GM12878 (cell line): ENCODE measurements around the gene MAGIX.

Experiments
- RBBP5 ChIP-seq: fragments of 200-600 bp; sonication (generic); conservative IDR thresholded peaks from 2 replicates; pipeline ENCODE4 v1.6.1; 2016
- RELA ChIP-seq: fragments of 450-650 bp; IDR thresholded peaks from 2 replicates; pipeline ENCODE4 v1.8.0; 2014; ENCODE audit warnings: borderline replicate concordance; ENCODE audit not compliant: partially characterized antibody
- TF ChIP-seq, protein P1 (sequence below), 3 experiments: IDR thresholded peaks in 2 of 3; conservative IDR thresholded peaks in 1 of 3; 2 replicates each; pipeline ENCODE4 v1.5.1; 2011; ENCODE audit warnings: low read depth in 3 of 3, low read length in 3 of 3, mild to moderate bottlenecking in 3 of 3, control low read depth in 2 of 3, moderate library complexity in 2 of 3, inconsistent platforms in 1 of 3, mixed read lengths in 1 of 3; ENCODE audit not compliant: control insufficient read depth in 2 of 3, insufficient read depth in 1 of 3; ENCODE audit errors: extremely low read depth in 1 of 3

GRCh38 chrX:49162620-49163019 is at the start of gene MAGIX:
- TF ChIP-seq RBBP5 (no peak), RELA (no peak)
- TF ChIP-seq, protein P1, sequence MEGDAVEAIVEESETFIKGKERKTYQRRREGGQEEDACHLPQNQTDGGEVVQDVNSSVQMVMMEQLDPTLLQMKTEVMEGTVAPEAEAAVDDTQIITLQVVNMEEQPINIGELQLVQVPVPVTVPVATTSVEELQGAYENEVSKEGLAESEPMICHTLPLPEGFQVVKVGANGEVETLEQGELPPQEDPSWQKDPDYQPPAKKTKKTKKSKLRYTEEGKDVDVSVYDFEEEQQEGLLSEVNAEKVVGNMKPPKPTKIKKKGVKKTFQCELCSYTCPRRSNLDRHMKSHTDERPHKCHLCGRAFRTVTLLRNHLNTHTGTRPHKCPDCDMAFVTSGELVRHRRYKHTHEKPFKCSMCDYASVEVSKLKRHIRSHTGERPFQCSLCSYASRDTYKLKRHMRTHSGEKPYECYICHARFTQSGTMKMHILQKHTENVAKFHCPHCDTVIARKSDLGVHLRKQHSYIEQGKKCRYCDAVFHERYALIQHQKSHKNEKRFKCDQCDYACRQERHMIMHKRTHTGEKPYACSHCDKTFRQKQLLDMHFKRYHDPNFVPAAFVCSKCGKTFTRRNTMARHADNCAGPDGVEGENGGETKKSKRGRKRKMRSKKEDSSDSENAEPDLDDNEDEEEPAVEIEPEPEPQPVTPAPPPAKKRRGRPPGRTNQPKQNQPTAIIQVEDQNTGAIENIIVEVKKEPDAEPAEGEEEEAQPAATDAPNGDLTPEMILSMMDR (IDR thresholded peaks at IDR 0.05 in 2 of 3, conservative IDR thresholded peaks at IDR 0.05 in 1 of 3; ENCODE audit: control insufficient read depth in 2 of 3, extremely low read depth in 1 of 3, insufficient read depth in 1 of 3, low read depth in 3 of 3, low read length in 3 of 3), result no peak
